Measurements from ENCODE around the gene CSNK1A1L.

The CSNK1A1L gene

GRCh38 chr13:37091835-37092234 lies 13.6 kb downstream of the CSNK1A1L start:
- H3K27ac ChIP-seq (ENCODE audit: low read depth, low read length, poor library complexity, severe bottlenecking): no peak overlapping the region
- no peaks in the 10 kb centered on the region for H3K9me2 ChIP-seq (ENCODE audit: low read depth, low read length)
- H3K9ac ChIP-seq (ENCODE audit: low read length): no peak overlapping the region
- no peaks in the 10 kb centered on the region for H4K20me1 ChIP-seq (ENCODE audit: insufficient read depth, low read length)
- H3K4me3 ChIP-seq (ENCODE audit: low read depth, low read length, poor library complexity, severe bottlenecking): no peak overlapping the region
- no peaks in the 10 kb centered on the region for H3K4me1 ChIP-seq (ENCODE audit: insufficient read depth, low read length, severe bottlenecking)
- H3K36me3 ChIP-seq (ENCODE audit: insufficient read depth, low read length): no peaks in the 10 kb centered on the region
- H3F3A ChIP-seq (ENCODE audit: insufficient read depth, low read length): no peaks in the 10 kb centered on the region
- no peak for TF ChIP-seq EZH2 (IDR thresholded peaks at IDR 0.05; ENCODE audit: borderline replicate concordance, low read length)
- no peak for TF ChIP-seq CTCF (IDR thresholded peaks at IDR 0.05; ENCODE audit: low read length)
- no peak overlapping the region for H3K4me2 ChIP-seq (ENCODE audit: low read length)
- no peaks in the 10 kb centered on the region for H3K27me3 ChIP-seq (ENCODE audit: insufficient read depth, low read length)
- no peaks in the 10 kb centered on the region for H3K79me2 ChIP-seq (ENCODE audit: insufficient read depth, low read length)
- no peaks in the 10 kb centered on the region for H3K9me3 ChIP-seq (ENCODE audit: low read length)
- H2AFZ ChIP-seq (ENCODE audit: low read length): no peak overlapping the region

DNA sequence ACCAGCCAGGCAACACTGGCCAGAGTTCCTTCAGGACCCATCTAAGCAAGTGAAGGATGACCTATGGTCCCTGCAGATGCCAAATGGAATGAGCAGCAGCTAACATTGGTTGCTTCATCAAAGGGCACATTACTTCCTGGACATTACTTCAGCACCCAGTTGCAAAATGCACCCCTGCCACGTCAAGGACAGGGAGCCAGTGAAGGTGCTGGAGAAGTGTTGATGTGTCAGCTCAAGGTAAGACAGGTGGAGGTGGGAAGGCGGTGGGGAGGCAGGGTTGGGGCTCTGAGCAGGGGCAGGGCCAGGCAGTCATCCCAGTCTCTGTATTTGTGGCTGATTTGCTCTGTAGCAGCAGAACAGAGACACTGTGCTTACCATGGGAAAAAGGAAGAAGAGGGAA lies 14.6 kb downstream of the CSNK1A1L start:
- Histone ChIP-seq H2AFZ (ENCODE audit: low read length) (no peak overlapping the region), H3K27ac (ENCODE audit: low read depth, low read length, poor library complexity, severe bottlenecking) (no peak overlapping the region), H3K79me2 (ENCODE audit: insufficient read depth, low read length) (no peaks in the 10 kb centered on the region), H3K36me3 (ENCODE audit: insufficient read depth, low read length) (no peaks in the 10 kb centered on the region), H3K4me2 (ENCODE audit: low read length) (no peak overlapping the region), H3K9ac (ENCODE audit: low read length) (no peak overlapping the region), H3K4me1 (ENCODE audit: insufficient read depth, low read length, severe bottlenecking) (no peaks in the 10 kb centered on the region), H3K27me3 (ENCODE audit: insufficient read depth, low read length) (no peaks in the 10 kb centered on the region), H3K9me2 (ENCODE audit: low read depth, low read length) (no peaks in the 10 kb centered on the region), H4K20me1 (ENCODE audit: insufficient read depth, low read length) (no peaks in the 10 kb centered on the region), H3K4me3 (ENCODE audit: low read depth, low read length, poor library complexity, severe bottlenecking) (no peak overlapping the region), H3K9me3 (ENCODE audit: low read length) (no peaks in the 10 kb centered on the region), H3F3A (ENCODE audit: insufficient read depth, low read length) (no peaks in the 10 kb centered on the region)
- no peak for TF ChIP-seq EZH2 (IDR thresholded peaks at IDR 0.05; ENCODE audit: borderline replicate concordance, low read length)
- TF ChIP-seq CTCF (IDR thresholded peaks at IDR 0.05; ENCODE audit: low read length): no peak

DNA sequence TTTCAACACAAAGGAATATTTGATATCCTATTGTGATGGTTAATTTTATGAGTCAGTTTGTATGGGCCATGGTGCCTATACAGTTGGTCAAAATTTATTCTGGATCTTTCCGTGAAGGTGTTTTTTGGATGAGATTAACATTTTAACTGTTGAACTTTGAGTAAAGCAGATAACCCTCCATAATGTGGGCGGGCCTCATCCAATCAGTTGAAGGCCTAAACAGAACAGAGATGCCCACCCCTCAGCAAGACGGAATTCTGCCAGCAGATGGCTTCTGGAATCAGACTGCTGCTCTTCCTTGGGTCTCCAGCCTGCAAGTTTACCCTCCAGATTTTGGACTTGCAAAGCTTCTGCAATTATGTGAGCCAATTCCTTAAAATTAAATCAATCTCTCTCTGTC lies 16.0 kb downstream of the CSNK1A1L start:
- Histone ChIP-seq H3K9me3 (ENCODE audit: low read length) (no peaks in the 10 kb centered on the region), H3K4me2 (ENCODE audit: low read length) (no peak overlapping the region)

More for the DNA sequence above, 16.0 kb downstream of the CSNK1A1L start:
- no peaks in the 10 kb centered on the region for H3K9me2 ChIP-seq (ENCODE audit: low read depth, low read length)
- no peaks in the 10 kb centered on the region for H4K20me1 ChIP-seq (ENCODE audit: insufficient read depth, low read length)
- no peaks in the 10 kb centered on the region for H3K36me3 ChIP-seq (ENCODE audit: insufficient read depth, low read length)
- no peaks in the 10 kb centered on the region for H3K4me1 ChIP-seq (ENCODE audit: insufficient read depth, low read length, severe bottlenecking)
- no peaks in the 10 kb centered on the region for H3K27me3 ChIP-seq (ENCODE audit: insufficient read depth, low read length)
- no peak overlapping the region for H3K4me3 ChIP-seq (ENCODE audit: low read depth, low read length, poor library complexity, severe bottlenecking)
- H2AFZ ChIP-seq (ENCODE audit: low read length): no peak overlapping the region
- H3K9ac ChIP-seq (ENCODE audit: low read length): no peak overlapping the region
- TF ChIP-seq CTCF (IDR thresholded peaks at IDR 0.05; ENCODE audit: low read length): no peak
- no peak for TF ChIP-seq EZH2 (IDR thresholded peaks at IDR 0.05; ENCODE audit: borderline replicate concordance, low read length)
- no peaks in the 10 kb centered on the region for H3K79me2 ChIP-seq (ENCODE audit: insufficient read depth, low read length)
- no peak overlapping the region for H3K27ac ChIP-seq (ENCODE audit: low read depth, low read length, poor library complexity, severe bottlenecking)
- no peaks in the 10 kb centered on the region for H3F3A ChIP-seq (ENCODE audit: insufficient read depth, low read length)

Measured in OCI-LY1 (cell line).